ENCODE results near the gene PRKCA.
"Not testable (repeated sequence)": the region's sequence is repeated elsewhere in the genome, so short reads cannot be mapped to it uniquely, and the experiment has no call there.

Gene PRKCA

GRCh38 chr17:66395961-66396360 is 93.5 kb downstream of the PRKCA start:
- DNase-seq: no peak

- no peak for DNase-seq
These were observed 95.1 kb downstream of the PRKCA start for GRCh38 chr17:66397486-66397885.

- no peak for DNase-seq
These were observed 95.6 kb downstream of the PRKCA start for GRCh38 chr17:66398059-66398458.

- no peak for DNase-seq
These were observed 96.2 kb downstream of the PRKCA start for GRCh38 chr17:66398617-66399016.

GRCh38 chr17:66399441-66399840 is 97.0 kb downstream of the PRKCA start:
- DNase-seq: no peak

- DNase-seq: not testable (repeated sequence)
These were observed 97.8 kb downstream of the PRKCA start for GRCh38 chr17:66400041-66400688.

GRCh38 chr17:66400698-66401097 is 98.3 kb downstream of the PRKCA start:
- no peak for DNase-seq

GRCh38 chr17:66401364-66401763 is 99.0 kb downstream of the PRKCA start:
- no peak for DNase-seq

- DNase-seq: no peak
These were observed 101.6 kb downstream of the PRKCA start for GRCh38 chr17:66403846-66404556.

GRCh38 chr17:66405836-66406677 is 103.6 kb downstream of the PRKCA start:
- no peak for DNase-seq

- DNase-seq: no peak
These were observed 104.6 kb downstream of the PRKCA start for GRCh38 chr17:66406701-66407644.

- no peak for DNase-seq
These were observed 105.5 kb downstream of the PRKCA start for GRCh38 chr17:66407864-66408263.

GRCh38 chr17:66411520-66411919 is 109.1 kb downstream of the PRKCA start:
- DNase-seq: no peak

GRCh38 chr17:66412857-66413558 is 110.6 kb downstream of the PRKCA start:
- DNase-seq: no peak

- DNase-seq: no peak
These were observed 111.4 kb downstream of the PRKCA start for GRCh38 chr17:66413559-66414520.

- DNase-seq: no peak
These were observed 112.3 kb downstream of the PRKCA start for GRCh38 chr17:66414561-66415175.

GRCh38 chr17:66415366-66416206 is 113.2 kb downstream of the PRKCA start:
- DNase-seq: no peak

- no peak for DNase-seq
These were observed 114.0 kb downstream of the PRKCA start for GRCh38 chr17:66416207-66416940.

Measured in HCEC 1CT (cell line).